GM12864 (cell line): Measurements from ENCODE around the gene CYP2C9.

ENCODE experiments used
- DNase-seq: peaks from one replicate; pipeline ENCODE4 v3.0.0-alpha.2; 2011; ENCODE audit warnings: low read depth
- H3K4me3 ChIP-seq: 2 replicates; pipeline ENCODE4 v1.5.1; 2011; ENCODE audit warnings: mild to moderate bottlenecking, low read depth, low read length, control low read depth
- TF ChIP-seq, protein P1 (sequence below): IDR thresholded peaks from 2 replicates; pipeline ENCODE4 v1.5.1; 2011; ENCODE audit warnings: low read depth, mild to moderate bottlenecking, moderate library complexity, low read length, control low read depth, inconsistent platforms; ENCODE audit errors: missing control alignments

Gene CYP2C9

DNA sequence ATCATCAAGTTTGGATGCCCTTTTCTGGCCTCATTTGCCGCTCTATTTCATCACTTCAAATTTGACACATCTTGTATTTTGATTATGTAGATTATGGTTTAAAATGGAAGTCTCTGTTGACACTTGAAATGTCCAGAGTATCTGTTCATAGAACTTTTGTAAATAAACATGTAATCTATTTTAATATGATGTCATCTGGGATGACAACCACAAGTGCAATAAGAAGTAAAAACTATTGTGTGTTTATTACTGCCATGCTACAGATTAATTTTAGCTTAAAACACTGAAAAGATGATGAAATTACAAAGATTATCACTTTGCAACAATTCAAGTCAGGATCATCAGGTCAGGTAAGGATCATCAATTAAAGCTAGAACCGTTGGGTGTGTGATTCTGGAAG is 100.8 kb downstream of the CYP2C9 start:
- no peak overlapping the region for H3K4me3 ChIP-seq
- no peak for DNase-seq
- TF ChIP-seq, protein P1, sequence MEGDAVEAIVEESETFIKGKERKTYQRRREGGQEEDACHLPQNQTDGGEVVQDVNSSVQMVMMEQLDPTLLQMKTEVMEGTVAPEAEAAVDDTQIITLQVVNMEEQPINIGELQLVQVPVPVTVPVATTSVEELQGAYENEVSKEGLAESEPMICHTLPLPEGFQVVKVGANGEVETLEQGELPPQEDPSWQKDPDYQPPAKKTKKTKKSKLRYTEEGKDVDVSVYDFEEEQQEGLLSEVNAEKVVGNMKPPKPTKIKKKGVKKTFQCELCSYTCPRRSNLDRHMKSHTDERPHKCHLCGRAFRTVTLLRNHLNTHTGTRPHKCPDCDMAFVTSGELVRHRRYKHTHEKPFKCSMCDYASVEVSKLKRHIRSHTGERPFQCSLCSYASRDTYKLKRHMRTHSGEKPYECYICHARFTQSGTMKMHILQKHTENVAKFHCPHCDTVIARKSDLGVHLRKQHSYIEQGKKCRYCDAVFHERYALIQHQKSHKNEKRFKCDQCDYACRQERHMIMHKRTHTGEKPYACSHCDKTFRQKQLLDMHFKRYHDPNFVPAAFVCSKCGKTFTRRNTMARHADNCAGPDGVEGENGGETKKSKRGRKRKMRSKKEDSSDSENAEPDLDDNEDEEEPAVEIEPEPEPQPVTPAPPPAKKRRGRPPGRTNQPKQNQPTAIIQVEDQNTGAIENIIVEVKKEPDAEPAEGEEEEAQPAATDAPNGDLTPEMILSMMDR, result no peak
